GM18502 (cell line): ENCODE data around the gene GSG1L2.

ENCODE experiments used
- ATAC-seq: cut with Tn5 transposase; IDR thresholded peaks from one replicate; pipeline ENCODE4 v1.9.1; 2021; ENCODE audit warnings: mild to moderate bottlenecking; ENCODE audit not compliant: unreplicated experiment, poor library complexity

Gene GSG1L2

GRCh38 chr17:9821921-9822320 lies at the start of gene GSG1L2:
TSS of gene GSG1L2 (minus strand) at chr17:9822079. CDS start at chr17:9822071, 8 bp downstream.
- no peak for ATAC-seq

- no peak for ATAC-seq
Measured at GRCh38 chr17:9868552-9868951, 46.7 kb upstream of the GSG1L2 start.

- ATAC-seq = no peak
Measured at GRCh38 chr17:9865586-9865985, 43.7 kb upstream of the GSG1L2 start.

- no peak for ATAC-seq
Measured at GRCh38 chr17:9862949-9863348, 41.1 kb upstream of the GSG1L2 start.

GRCh38 chr17:9862220-9862619 lies 40.3 kb upstream of the GSG1L2 start:
- no peak for ATAC-seq

GRCh38 chr17:9860851-9861250 lies 39.0 kb upstream of the GSG1L2 start:
- ATAC-seq = no peak

GRCh38 chr17:9859781-9860180 lies 37.9 kb upstream of the GSG1L2 start:
- ATAC-seq = no peak

- ATAC-seq = no peak
Measured at GRCh38 chr17:9855036-9855435, 33.2 kb upstream of the GSG1L2 start.

- ATAC-seq = no peak
Measured at GRCh38 chr17:9854255-9854654, 32.4 kb upstream of the GSG1L2 start.

- no peak for ATAC-seq
Measured at GRCh38 chr17:9850151-9850550, 28.3 kb upstream of the GSG1L2 start.

GRCh38 chr17:9845306-9845705 lies 23.4 kb upstream of the GSG1L2 start:
- no peak for ATAC-seq

GRCh38 chr17:9844153-9844552 lies 22.3 kb upstream of the GSG1L2 start:
- no peak for ATAC-seq

- no peak for ATAC-seq
Measured at GRCh38 chr17:9843152-9844010, 21.5 kb upstream of the GSG1L2 start.

- ATAC-seq = no peak
Measured at GRCh38 chr17:9842057-9842758, 20.3 kb upstream of the GSG1L2 start.

- no peak for ATAC-seq
Measured at GRCh38 chr17:9839433-9839832, 17.6 kb upstream of the GSG1L2 start.

GRCh38 chr17:9837551-9838471 lies 15.9 kb upstream of the GSG1L2 start:
- ATAC-seq = no peak

- no peak for ATAC-seq
Measured at GRCh38 chr17:9833922-9834321, 12.0 kb upstream of the GSG1L2 start.

GRCh38 chr17:9830711-9831110 lies 8.8 kb upstream of the GSG1L2 start:
- ATAC-seq = no peak

- ATAC-seq = no peak
Measured at GRCh38 chr17:9829343-9829742, 7.5 kb upstream of the GSG1L2 start.
